ENCODE results near the gene OLA1. TPM values are rescaled to one million over a fixed set of nuclear protein-coding genes. Genes with fewer than 3 reads are reported as not detected.

OLA1 gene
- total RNA-seq, 1 experiment from 2014 or later = 87.8 TPM

DNA sequence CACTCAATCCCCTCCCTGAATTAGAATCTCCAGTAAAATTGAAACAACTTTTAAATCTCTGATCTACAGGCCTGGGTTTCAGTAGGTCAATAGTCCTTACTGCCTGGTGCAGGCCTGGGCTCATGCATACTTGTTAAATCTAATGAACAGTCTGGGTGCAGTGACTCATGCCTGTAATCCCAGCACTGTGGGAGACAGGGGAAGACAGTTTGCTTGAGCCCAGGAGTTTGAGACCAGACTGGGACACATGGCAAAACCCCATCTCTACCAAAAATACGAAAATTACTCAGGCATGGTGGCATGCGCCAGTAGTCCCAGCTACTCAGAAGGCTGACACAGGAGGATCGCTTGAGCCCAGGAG lies 188.5 kb downstream of the OLA1 start:
- in situ Hi-C loops (cut with HindIII; ENCODE audit: low pct_unique_long_range_greater_than_20kb, low sequenced_read_pairs) = no loop called here
- no peak for DNase-seq (ENCODE audit: low read depth, low spot score)

DNA sequence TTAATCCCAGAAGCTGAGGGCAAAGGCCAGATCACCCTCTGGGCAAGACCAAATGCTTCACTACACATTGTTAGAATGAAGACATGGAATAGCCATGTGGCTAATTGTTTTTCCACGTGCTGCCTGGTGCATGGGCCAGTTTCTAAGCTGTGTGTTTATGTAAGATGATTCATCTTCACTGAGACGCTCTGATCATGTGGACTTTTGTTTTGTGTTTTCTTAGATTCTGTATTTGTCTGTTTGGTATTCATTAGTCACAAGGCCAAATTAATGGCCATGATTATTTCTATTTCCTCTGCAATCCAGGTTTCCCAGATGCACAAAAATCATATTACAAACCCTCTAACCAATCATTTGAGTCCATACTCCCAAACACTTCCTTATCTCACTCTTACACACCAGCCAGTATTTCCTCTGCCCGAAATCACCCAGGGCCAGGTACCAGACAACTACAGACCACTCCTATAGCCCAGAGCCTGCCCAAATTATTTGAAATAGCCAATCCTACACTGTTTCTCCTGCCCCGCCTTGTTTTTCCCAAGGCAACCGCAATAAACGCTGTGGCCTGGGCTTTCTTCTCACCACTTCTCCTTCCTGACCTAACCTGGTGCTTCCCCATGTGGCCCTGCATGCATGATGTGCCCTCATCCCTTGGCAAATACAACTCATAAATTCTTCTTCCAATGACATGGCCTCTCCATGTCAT lies 189.0 kb downstream of the OLA1 start:
- in situ Hi-C loops (cut with HindIII; ENCODE audit: low pct_unique_long_range_greater_than_20kb, low sequenced_read_pairs) = no loop called here
- no peak for DNase-seq (ENCODE audit: low read depth, low spot score)

DNA sequence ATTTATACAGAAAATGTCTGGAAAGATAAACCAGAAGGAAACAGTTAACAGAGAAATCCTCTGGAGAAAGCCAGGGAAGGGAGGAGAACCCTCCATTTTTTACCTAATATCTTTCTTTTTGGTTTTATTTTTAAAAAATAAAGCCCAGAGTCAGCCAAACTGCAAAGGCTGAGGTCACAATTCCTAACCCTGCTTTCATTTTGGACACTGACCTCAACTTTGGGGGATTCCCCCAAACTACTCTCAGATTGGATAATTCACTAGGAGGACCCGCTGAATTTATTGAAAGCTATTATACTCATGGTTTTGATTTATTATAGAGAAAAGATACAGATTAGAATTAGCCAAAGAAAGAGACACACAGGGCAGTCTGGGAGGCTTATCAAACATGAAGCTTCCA lies 189.9 kb downstream of the OLA1 start:
- no peak for DNase-seq (ENCODE audit: low read depth, low spot score)
- in situ Hi-C loops (cut with HindIII; ENCODE audit: low pct_unique_long_range_greater_than_20kb, low sequenced_read_pairs) = no loop called here

DNA sequence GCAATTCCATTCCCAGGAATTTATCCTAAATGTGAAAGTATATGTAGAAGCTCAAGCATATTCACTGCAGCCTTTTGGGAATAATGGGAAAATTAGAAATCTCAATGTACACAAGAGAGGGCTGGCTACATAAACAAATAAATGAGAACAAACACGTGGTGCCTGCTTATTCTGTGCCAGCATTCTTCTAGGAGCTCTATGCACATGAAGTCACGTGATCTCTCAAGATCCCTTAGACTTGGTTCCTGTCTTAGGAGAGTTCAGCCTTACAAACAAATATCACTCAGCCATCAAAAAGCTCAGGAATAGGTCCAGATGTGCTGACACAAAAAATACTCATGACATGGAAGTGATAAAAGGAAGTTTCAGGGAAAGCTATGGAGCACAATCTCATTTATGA lies 190.3 kb downstream of the OLA1 start:
- in situ Hi-C loops (cut with HindIII; ENCODE audit: low pct_unique_long_range_greater_than_20kb, low sequenced_read_pairs) = no loop called here
- DNase-seq (ENCODE audit: low read depth, low spot score) = no peak

DNA sequence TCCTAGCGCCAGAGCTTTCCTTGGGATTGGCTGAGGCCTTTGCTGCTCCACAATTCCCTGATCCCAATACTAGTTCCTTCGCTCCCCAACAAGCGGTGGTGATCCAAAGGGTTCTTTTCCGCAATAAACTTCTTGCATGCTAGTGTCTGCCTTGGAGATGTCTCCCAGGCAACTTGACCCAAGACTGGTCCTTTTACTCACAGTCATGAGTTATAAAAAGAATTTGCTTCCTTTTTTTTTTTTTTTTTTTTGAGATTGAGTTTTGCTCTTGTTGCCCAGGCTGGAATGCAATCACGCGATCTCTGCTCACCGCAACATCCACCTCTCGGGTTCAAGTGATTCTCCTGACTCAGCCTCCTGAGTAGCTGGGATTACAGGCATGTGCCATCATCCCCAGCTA lies 193.4 kb downstream of the OLA1 start:
- in situ Hi-C loops (cut with HindIII; ENCODE audit: low pct_unique_long_range_greater_than_20kb, low sequenced_read_pairs) = no loop called here
- no peak for DNase-seq (ENCODE audit: low read depth, low spot score)

DNA sequence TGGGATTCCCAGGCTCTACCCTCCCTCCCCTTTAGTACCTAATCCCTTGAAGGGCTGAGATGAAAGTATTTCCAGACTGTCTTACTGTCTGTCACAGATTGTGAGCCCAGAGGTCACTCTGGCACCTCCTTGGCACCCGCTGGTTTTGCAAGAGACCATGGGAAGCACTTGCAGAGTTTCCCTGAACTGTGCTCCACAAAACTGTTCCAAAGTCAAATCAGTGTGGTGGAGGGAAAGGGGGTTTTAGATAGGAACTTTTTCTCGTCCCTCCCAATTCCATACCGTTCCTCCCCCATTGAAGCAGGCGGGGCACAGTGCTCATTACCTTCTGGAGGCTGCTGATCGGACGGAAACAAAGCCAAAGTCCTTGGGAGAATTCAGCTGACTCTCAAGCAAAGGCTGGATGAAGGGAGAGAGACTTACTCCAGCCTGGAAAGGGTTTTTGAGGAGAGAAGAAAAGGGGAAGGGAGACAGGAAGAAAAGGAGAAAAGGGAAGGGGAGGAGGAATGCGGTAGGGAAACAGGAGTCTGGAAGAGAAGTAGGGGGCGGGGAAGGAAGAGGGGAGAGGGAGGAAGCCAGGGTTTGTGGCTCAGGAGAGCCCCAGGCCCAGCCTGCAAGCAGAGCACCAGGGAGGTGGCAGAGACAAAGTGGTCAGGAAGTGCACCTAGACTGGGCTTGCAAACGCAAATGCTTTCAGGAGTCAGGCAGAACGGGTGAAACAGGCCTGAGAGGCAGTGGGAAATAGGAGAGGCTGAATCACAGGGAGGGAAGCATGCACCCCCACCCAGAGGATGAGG lies 194.8 kb downstream of the OLA1 start:
- DNase-seq (ENCODE audit: low read depth, low spot score) = no peak
- in situ Hi-C loops (cut with HindIII; ENCODE audit: low pct_unique_long_range_greater_than_20kb, low sequenced_read_pairs) = no loop called here

DNA sequence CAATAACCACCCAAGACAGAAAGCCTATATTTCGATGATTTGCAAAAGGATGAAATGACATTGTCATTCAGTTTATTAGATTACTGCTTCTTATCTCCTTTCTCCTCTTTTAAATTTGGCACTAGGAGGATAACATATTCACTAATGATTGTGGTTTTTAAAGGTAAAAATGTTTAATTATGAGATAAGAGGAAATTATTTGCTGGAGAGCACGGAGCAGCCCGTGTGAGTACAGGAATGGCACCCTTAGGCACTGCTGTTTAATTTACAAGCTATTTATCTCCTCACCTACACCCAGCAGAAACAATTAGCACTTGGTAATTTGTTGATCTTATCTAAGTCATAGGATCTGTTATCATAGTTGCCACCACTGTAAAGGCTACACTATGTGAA lies 195.8 kb downstream of the OLA1 start:
- in situ Hi-C loops (cut with HindIII; ENCODE audit: low pct_unique_long_range_greater_than_20kb, low sequenced_read_pairs) = no loop called here
- DNase-seq (ENCODE audit: low read depth, low spot score) = no peak

DNA sequence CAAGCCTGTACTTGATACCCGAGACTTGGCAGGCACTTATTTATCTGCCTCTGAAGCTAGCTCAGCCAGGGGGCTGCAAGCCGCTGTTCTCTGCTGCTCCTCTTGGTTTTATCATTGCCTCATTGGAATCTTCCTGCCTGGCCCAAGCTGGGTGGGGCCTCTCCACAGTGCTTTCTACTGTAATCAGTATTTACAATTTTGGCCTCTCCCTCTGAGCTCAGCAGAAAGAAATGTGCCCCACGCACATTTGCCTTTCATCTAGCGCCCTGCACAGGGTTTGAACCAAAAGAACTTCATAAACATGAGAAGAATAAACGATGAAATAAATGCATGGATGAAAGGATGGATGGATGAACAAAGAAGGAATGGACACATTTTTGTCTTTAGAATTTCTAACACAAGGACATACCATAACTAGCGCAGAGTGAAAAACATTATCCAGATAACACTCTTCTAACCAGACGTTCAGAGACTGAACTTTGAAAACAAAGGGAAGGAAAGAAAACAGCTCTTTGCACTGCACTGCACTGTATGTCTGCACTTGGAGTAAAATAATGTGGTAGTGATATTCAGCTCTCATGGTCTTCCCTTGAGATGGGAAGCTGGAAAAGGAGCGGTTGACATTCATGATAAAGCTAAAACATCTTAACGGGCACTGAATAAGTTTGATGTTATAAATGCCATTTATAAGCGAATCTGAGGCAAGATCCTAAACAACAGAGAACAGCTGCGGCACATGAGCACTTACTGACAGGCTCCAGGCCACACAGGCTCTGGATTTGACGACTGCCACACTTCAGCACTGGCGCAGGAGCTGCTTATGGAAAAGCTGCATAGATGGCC lies 196.4 kb downstream of the OLA1 start:
- in situ Hi-C loops (cut with HindIII; ENCODE audit: low pct_unique_long_range_greater_than_20kb, low sequenced_read_pairs) = no loop called here
- peak; percentile 2 for DNase-seq (ENCODE audit: low read depth, low spot score)

DNA sequence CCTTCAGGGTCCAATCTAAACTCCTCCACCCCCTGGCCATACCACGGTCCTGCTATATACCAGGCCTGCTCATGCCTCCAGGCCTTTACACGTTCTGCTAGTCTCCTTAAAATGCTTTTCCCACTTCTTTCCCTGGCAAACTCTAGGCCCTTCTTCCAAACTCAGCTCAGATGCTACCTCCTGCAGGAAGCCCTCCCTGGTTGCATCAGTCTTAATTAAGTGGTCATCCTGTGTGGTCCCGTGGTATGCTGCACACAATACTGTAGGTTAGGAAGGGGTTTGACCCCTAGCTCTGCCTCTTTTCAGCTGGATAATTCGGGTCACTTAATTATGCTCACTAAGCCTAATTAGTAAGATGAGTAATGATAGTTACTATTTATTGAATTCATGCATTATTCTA lies 197.3 kb downstream of the OLA1 start:
- in situ Hi-C loops (cut with HindIII; ENCODE audit: low pct_unique_long_range_greater_than_20kb, low sequenced_read_pairs) = no loop called here
- DNase-seq (ENCODE audit: low read depth, low spot score) = no peak

DNA sequence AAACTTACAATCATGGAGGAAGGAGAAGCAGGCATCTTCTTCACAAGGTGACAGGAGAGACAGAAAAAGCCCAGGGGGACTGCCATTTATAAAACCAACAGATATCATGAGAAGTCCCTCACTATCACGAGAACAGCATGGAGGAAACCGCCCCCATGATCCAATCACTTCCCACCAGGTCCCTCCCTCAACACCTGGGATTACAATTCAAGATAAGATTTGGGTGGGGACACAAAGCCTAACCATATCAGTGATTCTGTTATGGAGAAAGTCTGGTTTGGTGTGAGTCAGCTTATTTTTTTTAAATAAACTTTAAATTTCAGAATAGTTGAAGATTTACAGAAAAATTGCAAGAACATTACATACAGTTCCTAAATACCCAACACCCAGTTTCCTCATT lies 198.4 kb downstream of the OLA1 start:
- in situ Hi-C loops (cut with HindIII; ENCODE audit: low pct_unique_long_range_greater_than_20kb, low sequenced_read_pairs) = no loop called here
- DNase-seq (ENCODE audit: low read depth, low spot score) = no peak

DNA sequence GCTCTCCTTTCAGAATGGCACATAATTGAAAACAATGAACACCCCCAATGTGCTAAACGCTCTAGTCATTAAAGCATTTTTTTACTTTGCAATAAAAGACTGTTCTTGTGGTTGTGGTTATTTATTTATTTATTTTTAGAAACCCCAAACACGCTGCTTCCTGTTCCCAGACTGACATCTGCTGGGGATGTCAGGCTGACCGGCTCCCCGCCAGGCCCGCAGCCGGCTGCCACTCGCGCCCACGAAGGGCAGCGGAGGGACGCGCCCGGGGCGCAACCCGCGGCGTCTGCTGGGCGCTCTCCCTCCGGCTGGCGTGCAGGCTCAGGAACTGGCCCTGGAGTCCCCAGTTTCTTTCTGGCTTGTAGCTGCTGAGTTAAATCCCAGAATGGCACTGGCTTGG lies 200.1 kb downstream of the OLA1 start:
- DNase-seq (ENCODE audit: low read depth, low spot score) = no peak
- in situ Hi-C loops (cut with HindIII; ENCODE audit: low pct_unique_long_range_greater_than_20kb, low sequenced_read_pairs) = no loop called here

DNA sequence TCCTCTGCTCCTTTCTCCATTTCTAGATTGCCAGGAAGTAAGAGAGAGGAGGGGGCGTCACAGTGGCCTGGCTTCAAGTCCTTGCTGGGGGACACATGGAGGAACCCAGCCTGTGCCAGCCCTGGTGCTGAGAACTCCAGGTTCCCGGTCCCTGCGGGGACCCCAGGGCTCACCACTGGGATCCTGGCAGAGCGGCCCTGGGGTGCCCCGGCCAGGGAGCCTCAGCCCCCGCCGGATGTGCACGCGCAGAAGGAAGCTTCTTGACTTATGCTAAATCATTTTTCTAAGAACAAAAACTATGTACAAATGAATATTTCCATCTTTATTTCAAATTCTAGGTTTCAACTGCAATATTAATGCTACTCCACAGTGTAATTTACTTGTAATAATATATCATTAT lies 200.6 kb downstream of the OLA1 start:
- no peak for DNase-seq (ENCODE audit: low read depth, low spot score)
- in situ Hi-C loops (cut with HindIII; ENCODE audit: low pct_unique_long_range_greater_than_20kb, low sequenced_read_pairs) = no loop called here

DNA sequence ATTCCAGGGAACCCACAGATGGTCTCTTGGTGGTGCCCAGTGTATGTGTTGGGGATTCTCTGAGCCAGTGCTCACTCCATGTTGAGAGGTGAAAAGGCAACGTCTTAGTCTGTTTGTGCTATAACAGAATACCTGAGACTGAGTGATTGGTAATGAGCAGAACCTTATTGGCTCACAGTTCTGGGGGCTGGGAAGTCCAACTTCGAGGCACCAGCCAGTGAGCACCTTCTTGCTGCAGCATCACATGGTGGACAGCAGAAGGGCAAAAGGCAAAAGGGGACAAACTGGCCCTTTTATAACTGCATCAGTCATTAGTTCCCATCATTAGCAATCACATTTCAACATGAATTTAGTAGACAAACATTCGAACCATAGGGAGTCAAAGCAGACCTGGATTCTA lies 202.2 kb downstream of the OLA1 start:
- DNase-seq (ENCODE audit: low read depth, low spot score) = no peak

DNA sequence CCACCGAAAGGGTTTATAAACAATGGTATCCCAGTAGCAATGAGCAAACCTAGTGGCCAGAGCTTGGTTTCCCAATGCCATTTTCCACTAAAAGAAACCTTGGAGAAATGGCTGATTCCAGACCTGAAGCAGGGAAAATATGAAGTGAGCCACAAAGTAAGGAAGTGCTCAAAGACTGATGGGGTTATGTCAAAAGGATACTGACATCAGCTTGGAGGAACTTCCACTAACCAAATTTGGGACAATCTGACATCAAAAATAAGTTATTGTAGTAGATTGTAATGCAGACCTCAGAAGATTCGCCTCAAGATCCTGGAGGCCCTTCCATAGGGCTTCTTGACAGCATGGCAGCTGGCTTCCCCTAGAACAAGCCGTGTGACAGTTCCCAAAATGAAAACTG lies 203.8 kb downstream of the OLA1 start:
- in situ Hi-C loops (cut with HindIII; ENCODE audit: low pct_unique_long_range_greater_than_20kb, low sequenced_read_pairs) = no loop called here
- no peak for DNase-seq (ENCODE audit: low read depth, low spot score)

More for the DNA sequence above, 202.2 kb downstream of the OLA1 start:
- in situ Hi-C loops (cut with HindIII; ENCODE audit: low pct_unique_long_range_greater_than_20kb, low sequenced_read_pairs) = no loop called here

DNA sequence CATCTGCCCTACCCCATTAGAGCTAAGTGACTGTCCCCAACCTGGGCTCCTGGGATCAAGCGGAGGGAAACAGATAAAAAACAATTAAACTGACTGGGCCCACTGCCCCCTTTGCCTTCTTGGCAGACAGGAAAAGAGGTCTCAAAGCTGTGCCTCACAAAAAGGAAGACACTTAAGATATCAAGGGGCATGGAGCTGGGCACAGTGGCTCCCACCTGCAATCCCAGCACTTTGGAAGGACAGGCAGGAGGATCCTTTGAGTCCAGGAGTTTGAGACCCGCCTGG lies 208.0 kb downstream of the OLA1 start:
- in situ Hi-C loops (cut with HindIII; ENCODE audit: low pct_unique_long_range_greater_than_20kb, low sequenced_read_pairs) = no loop called here
- DNase-seq (ENCODE audit: low read depth, low spot score) = no peak

DNA sequence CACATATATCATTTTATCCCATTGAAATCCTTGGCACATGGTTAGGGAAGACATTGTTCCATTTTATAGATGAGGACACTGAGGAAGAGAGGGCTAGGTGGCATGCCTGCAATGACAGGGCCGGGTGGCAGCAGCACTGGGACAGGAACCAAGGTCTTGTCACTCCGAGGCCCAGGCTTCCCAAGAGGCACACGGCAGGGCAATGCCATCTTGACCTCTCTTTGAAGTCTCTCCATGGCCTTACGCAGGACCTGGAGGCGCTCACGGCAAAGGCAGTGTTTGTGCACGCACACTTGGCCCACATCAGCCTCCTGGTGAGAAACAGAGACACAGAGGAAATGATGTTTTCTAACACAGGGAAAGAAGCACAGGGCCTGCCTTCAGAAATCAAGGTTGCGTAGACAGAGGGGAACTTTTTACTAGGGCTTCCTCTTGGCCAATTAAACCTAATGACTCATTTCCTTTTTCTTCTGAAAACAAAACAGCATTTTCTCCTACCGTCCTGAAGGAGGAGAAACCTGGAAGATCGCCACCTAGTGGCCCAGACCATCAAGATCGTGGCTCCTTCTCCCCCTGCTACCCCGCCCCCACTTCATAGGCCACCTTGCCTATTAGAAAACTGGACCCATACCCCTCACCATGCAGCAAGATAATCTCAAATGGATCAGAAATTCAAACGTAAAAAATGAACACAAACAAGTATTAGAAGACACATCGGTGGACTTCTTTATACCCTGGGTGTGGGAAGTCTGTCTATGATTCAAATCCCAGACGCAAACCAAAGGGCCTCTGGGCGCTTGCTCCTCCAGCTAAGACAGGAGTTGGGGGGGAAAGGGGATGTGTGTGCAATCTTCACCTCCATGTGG lies 208.5 kb downstream of the OLA1 start:
- in situ Hi-C loops (cut with HindIII; ENCODE audit: low pct_unique_long_range_greater_than_20kb, low sequenced_read_pairs) = no loop called here
- DNase-seq (ENCODE audit: low read depth, low spot score) = peak; percentile 94

DNA sequence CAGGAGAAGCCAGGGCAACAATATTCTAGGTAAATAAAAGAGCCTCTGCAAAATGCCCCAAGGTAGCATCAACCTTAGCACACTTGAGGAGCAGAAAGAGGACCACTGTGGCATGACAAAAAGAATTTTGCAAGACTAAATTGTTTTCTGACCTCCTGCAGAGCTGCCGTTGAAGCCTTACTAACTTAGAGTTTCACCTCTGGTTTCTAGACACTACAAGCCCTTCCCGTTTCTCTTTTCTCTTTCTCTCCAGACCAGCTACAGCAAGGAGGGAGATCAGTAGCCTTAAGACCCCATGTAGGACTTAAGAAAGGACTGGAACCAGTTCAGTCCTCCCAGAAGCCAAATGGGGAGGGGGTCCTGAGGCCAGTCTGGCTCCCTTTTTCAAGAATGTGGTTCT lies 209.9 kb downstream of the OLA1 start:
- in situ Hi-C loops (cut with HindIII; ENCODE audit: low pct_unique_long_range_greater_than_20kb, low sequenced_read_pairs) = no loop called here
- no peak for DNase-seq (ENCODE audit: low read depth, low spot score)

DNA sequence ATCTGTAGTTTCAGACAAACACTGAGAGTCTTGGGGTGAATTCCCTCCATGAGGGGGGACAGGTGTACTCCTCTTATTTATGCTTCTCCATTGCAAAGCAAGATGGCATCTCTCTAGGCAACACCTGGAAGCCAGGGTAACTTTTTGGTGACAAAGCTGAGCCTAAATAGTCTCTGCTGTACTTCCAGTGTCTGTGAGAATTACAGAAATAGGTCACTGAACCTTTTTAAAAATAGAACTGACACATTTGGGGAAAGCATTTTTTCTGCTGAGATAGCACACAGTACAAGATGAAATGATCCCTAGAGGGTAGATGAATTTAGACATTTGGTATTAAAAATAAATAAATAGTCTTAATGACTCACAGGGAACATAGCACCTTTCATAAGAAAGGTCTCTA lies 211.5 kb downstream of the OLA1 start:
- in situ Hi-C loops (cut with HindIII; ENCODE audit: low pct_unique_long_range_greater_than_20kb, low sequenced_read_pairs) = no loop called here
- DNase-seq (ENCODE audit: low read depth, low spot score) = no peak
